Heart right ventricle (tissue), 16 donors: ENCODE data around the gene TPP1. TPM values are rescaled to one million over a fixed set of nuclear protein-coding genes. Genes with fewer than 3 reads are reported as not detected.

Source experiments
- ATAC-seq, 8 donors: fragments of 200-7000 bp; cut with Tn5 transposase; one replicate each; pipeline ENCODE4 v1.9.1; 2020; ENCODE audit warnings: mild to moderate bottlenecking in 8 of 8, moderate library complexity in 8 of 8, moderate number of reproducible peaks in 1 of 8
- DNase-seq, 2 donors: peaks; one replicate each; pipeline ENCODE4 v3.0.0-alpha.2; 2020
- H3K27ac ChIP-seq, 10 donors: fragments of 200-600 bp; sonication (generic) in 2 of 10; one replicate each; pipeline versions ENCODE4 v1.5.0 to v1.8.0; 2020 to 2022; ENCODE audit warnings: mild to moderate bottlenecking in 3 of 10
- H3K27me3 ChIP-seq, 7 donors: fragments of 200-600 bp; one replicate each; pipeline ENCODE4 v1.8.0; 2021 to 2022; ENCODE audit warnings: mild to moderate bottlenecking in 2 of 7
- H3K36me3 ChIP-seq, 9 donors: fragments of 200-600 bp; sonication (generic) in 1 of 9; one replicate each; pipeline versions ENCODE4 v1.5.0 to v1.8.0; 2020 to 2022; ENCODE audit warnings: mild to moderate bottlenecking in 2 of 9
- H3K4me1 ChIP-seq, 9 donors: fragments of 200-600 bp; sonication (generic) in 1 of 9; one replicate each; pipeline versions ENCODE4 v1.5.0 to v1.8.0; 2020 to 2022; ENCODE audit warnings: mild to moderate bottlenecking in 4 of 9
- H3K4me3 ChIP-seq, 10 donors: fragments of 200-600 bp; sonication (generic) in 2 of 10; one replicate each; pipeline versions ENCODE4 v1.5.0 to v1.8.0; 2020 to 2022; ENCODE audit warnings: mild to moderate bottlenecking in 7 of 10, moderate library complexity in 2 of 10
- H3K9me3 ChIP-seq, 11 donors: fragments of 200-600 bp in 10 of 11; sonication (generic) in 2 of 11; one replicate each; pipeline versions ENCODE4 v1.5.0 to v1.8.0; 2013 to 2022; ENCODE audit warnings: mild to moderate bottlenecking in 2 of 11, control low read depth in 1 of 11, moderate library complexity in 1 of 11
- WGBS, 2 donors: extraction: QIAGEN DNeasy Blood & Tissue Kit; methylation state at CpG; one replicate each; pipeline ENCODE4 v1.1.7; 2013; ENCODE audit warnings: inconsistent platforms in 1 of 2; 5-methylcytosine and 5-hydroxymethylcytosine counted together
- intact Hi-C, 10 donors: fragments of 100-400 bp; cut with DNase I; formaldehyde crosslinking; loops; one replicate each; pipeline versions ENCODE4 v1.11.1 to v1.14.2; 2022
- polyA plus RNA-seq, 2 donors: library from polyadenylated mRNA; stranded (reverse); fragments of 200-250 nt; gene quantifications; one replicate each; pipeline ENCODE4 v1.2.3, GENCODE V29; 2013
- total RNA-seq, 10 donors: library from RNA; stranded (reverse); fragmentation: NEBNext Ultra II Directional in 3 of 10; extraction: Animal tissue kit (Norgen Biotek cat#: 25700) in 3 of 10; gene quantifications; one replicate each; pipeline versions ENCODE4 v1.2.1 to v1.2.4, GENCODE V29; 2021 to 2023
- TF ChIP-seq, protein P1 (sequence below), 9 donors: fragments of 200-600 bp; sonication (generic) in 2 of 9; IDR thresholded peaks; one replicate each; pipeline versions ENCODE4 v1.5.0 to v1.8.0; 2021 to 2022; ENCODE audit warnings: antibody characterized with exemption in 9 of 9, mild to moderate bottlenecking in 5 of 9, moderate library complexity in 1 of 9
- donor health status: Arrhythmogenic right ventricular cardiomyopathy.
- donor health status: ischemic (EF 13 %, LVEDD 7.1; RV severe dilation, severe dysfunction).
- donor health status: healthy with polysubstance abuse.
- donor health status: DM: no; HTN: yes; CAD: no.
- donor health status: DM: no; HTN: no; CAD: no.
- donor health status: ischemic (EF 25% LVEDD 6.9; RV normal size, moderate dysfunction).
- donor health status: ischemic (EF 25% LVEDD 5.7; RV mildly dilated, moderate dysfunction).
- donor health status: healthy.
- donor health status: DM: yes; HTN: yes; CAD: no.
- donor health status: Ischemic cardiomyopathy.
- donor health status: ischemic (EF 35%, LVEDD 5.7; RV mildly dilated, moderate dysfunction).
- donor health status: nonischemic (EF 11% LVEDD 7.7; RV severe dilation, severe dysfunction).
- donor health status: DM: yes; HTN: yes; CAD: no.
- donor health status: PGD.
- donor health status: ischemic (EF 29% LVEDD 5.4; RV normal size, mild dysfunction).
- donor health status: nonischemic (EF 23%, LVEDD 6.1; RV moderate dilation, normal function).

The TPP1 gene
- total and polyA plus RNA-seq, 12 donors: 31.9 to 132 (median 66.2) TPM

DNA sequence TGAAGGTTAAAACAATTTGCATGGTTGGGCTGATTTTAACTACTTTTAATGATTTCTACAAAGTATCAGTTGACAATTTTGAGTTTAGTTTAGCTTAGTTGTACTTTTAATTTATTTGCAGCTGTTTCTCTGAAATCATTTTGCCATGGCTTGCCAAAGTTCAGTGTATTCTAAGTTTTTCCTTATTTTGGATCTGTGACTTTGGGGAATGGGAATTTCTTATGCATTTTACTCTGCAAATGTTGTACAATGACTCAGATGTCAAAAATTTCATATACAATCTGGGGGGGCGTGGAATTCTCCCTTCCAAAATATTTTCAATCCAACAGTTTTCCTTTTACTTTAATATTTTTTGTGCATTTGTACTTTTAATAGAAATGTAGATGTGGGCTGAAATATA, 45.3 kb upstream of the TPP1 start:
- Histone ChIP-seq H3K36me3 (no peaks in the 10 kb centered on the region), H3K9me3 (no peaks in the 10 kb centered on the region), H3K27me3 (peaks cover 0 to 3% (median 0%) of the 10 kb centered on the region in 7 donors), H3K4me3 (no peak overlapping the region), H3K4me1 (peaks cover 0 to 23% (median 5%) of the 10 kb centered on the region in 9 donors), H3K27ac (peak overlapping the region in 3 of 10 donors; percentile 20 to 73 (median 29))
- DNase-seq: no peak
- TF ChIP-seq, protein P1, sequence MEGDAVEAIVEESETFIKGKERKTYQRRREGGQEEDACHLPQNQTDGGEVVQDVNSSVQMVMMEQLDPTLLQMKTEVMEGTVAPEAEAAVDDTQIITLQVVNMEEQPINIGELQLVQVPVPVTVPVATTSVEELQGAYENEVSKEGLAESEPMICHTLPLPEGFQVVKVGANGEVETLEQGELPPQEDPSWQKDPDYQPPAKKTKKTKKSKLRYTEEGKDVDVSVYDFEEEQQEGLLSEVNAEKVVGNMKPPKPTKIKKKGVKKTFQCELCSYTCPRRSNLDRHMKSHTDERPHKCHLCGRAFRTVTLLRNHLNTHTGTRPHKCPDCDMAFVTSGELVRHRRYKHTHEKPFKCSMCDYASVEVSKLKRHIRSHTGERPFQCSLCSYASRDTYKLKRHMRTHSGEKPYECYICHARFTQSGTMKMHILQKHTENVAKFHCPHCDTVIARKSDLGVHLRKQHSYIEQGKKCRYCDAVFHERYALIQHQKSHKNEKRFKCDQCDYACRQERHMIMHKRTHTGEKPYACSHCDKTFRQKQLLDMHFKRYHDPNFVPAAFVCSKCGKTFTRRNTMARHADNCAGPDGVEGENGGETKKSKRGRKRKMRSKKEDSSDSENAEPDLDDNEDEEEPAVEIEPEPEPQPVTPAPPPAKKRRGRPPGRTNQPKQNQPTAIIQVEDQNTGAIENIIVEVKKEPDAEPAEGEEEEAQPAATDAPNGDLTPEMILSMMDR (IDR thresholded peaks at IDR 0.05): no peak
- WGBS, 2 donors: 0 to 50% methylated on average over 1 of the region's 1 CpG
- intact Hi-C loops: no loop called here
- no peak for ATAC-seq

DNA sequence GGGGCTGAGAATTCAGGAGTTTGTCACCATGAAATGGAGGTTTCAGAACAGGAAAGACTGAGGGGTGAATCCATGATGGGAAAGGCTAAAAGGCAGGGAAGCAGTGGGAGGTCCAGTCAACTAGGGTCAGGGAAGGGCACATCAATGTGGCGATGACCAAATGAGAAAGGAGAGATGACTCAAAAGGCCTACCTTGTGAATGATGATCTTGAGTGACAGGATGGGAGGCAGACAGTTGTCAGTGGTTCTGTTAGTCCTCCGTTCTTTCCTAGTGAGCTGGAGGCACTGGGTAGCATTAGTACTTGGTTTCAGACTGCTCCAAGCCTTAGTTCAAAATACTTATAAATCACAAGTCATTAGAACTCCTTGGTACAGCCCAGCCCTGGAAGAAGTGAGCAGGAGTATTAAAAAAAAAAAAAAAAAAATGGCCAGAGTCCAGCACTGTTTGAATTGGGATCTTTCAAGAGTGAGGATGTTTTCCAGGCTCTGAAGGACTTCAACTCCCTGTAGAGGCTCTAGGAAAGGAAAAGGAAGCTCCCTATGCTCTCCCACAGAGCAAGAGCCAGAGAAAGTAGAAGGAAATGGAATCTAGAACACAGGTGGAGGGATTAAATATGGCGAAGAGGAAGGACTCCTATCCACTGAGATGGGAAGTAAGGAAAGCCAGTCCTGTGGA, 44.7 kb upstream of the TPP1 start:
- 57 to 64% methylated on average over 3 of the region's 3 CpGs for WGBS, 2 donors
- TF ChIP-seq, protein P1 (IDR thresholded peaks at IDR 0.05): no peak

DNA sequence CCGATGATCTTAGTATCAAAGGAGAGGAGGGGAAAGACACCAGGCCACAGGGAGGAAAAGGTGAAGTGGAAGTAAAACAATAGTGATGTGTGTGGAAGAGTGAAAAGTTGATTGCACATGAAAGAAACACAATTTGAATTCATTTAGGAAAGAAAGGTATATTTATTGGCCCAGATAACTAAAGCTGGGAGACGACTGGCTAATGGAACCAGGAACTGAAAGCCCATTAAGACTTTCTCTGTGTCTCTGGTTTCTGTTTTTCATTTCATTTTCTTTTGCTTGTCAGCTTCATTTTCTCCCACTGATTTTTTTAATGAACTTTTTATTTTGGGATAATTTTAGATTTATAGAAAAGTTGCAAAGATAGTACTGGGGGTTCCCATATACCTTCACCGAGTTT, 41.5 kb upstream of the TPP1 start:
- intact Hi-C loops: no loop called here
- DNase-seq (no peak), ATAC-seq (no peak)
- Histone ChIP-seq H3K9me3 (no peaks in the 10 kb centered on the region), H3K4me3 (no peak overlapping the region), H3K27me3 (peaks cover 0 to 19% (median 0%) of the 10 kb centered on the region in 7 donors), H3K27ac (no peak overlapping the region), H3K4me1 (peaks cover 0 to 39% (median 9%) of the 10 kb centered on the region in 9 donors), H3K36me3 (no peaks in the 10 kb centered on the region)
- TF ChIP-seq, protein P1 (IDR thresholded peaks at IDR 0.05): no peak
- 93 to 96% methylated on average over 3 of the region's 3 CpGs for WGBS, 2 donors

More for the DNA sequence above, 44.7 kb upstream of the TPP1 start:
- Histone ChIP-seq H3K9me3 (no peaks in the 10 kb centered on the region), H3K4me1 (peaks cover 0 to 23% (median 5%) of the 10 kb centered on the region in 9 donors), H3K27me3 (peaks cover 0 to 3% (median 0%) of the 10 kb centered on the region in 7 donors), H3K36me3 (no peaks in the 10 kb centered on the region), H3K27ac (peak overlapping the region in 5 of 10 donors; percentile 20 to 73 (median 50)), H3K4me3 (no peak overlapping the region)
- DNase-seq (no peak), ATAC-seq (peak in 7 of 8 donors; percentile 37 to 86 (median 82))
- intact Hi-C loops: no loop called here

DNA sequence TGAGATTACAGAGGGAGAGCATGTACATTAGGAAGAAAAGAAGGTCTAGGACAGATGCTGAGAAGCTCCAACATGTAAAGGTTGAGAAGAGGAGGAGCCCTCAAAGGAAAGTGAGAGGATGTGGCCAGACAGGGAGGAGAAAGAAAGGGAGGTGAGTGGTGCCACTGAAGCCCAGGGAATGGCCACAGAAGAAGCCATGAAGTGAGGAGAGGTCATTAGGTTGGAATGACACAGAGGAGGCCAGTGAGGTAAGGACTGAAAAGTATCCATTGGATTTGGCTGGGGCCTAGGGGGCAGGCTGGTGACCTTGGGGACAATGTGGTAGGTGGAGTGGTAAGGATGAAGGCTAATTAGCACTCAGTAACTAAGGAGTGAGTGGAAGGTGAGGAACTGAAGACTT, 39.4 kb upstream of the TPP1 start:
- H3K27me3 ChIP-seq: peaks cover 0 to 27% (median 0%) of the 10 kb centered on the region in 7 donors
- ATAC-seq (no peak), DNase-seq (no peak)
- no peaks in the 10 kb centered on the region for H3K9me3 ChIP-seq
- no peaks in the 10 kb centered on the region for H3K36me3 ChIP-seq
- intact Hi-C loops: no loop called here
- H3K4me1 ChIP-seq: peaks cover 7 to 42% (median 14%) of the 10 kb centered on the region in 9 donors
- TF ChIP-seq, protein P1 (IDR thresholded peaks at IDR 0.05): no peak
- H3K27ac ChIP-seq: no peak overlapping the region
- H3K4me3 ChIP-seq: no peak overlapping the region
